CD4-positive, alpha-beta memory T cell (primary cell): ENCODE measurements around the gene FGFR4. TPM values are rescaled to one million over a fixed set of nuclear protein-coding genes. Genes with fewer than 3 reads are reported as not detected.

Experiments
- CTCF ChIA-PET: fragments of 350-600 bp; sonication (Branson Sonifier 250); formaldehyde crosslinking; loops from one replicate; lab custom pipeline; 2021; ENCODE audit warnings: inconsistent platforms; ENCODE audit not compliant: partially characterized antibody; lab: Charles Lee
- POLR2A ChIA-PET: fragments of 350-600 bp; sonication (Branson Sonifier 250); formaldehyde crosslinking; loops from one replicate; lab custom pipeline; 2021; ENCODE audit not compliant: partially characterized antibody; lab: Charles Lee
- DNase-seq, 5 donors: peaks; one replicate each; pipeline versions ENCODE4 v3.0.0 to v3.0.0-alpha.2; 2020 to 2022; ENCODE audit warnings: mixed read lengths in 1 of 5
- H3K27ac ChIP-seq: one replicate; pipeline ENCODE4 v1.7.0; 2013; ENCODE audit warnings: low read depth, low read length
- H3K27me3 ChIP-seq: 2 replicates; pipeline ENCODE4 v1.7.0; 2013; ENCODE audit warnings: mild to moderate bottlenecking, low read length, moderate library complexity; ENCODE audit not compliant: insufficient read depth
- H3K36me3 ChIP-seq: 2 replicates; pipeline ENCODE4 v1.7.0; 2013; ENCODE audit warnings: mild to moderate bottlenecking, low read length, moderate library complexity; ENCODE audit not compliant: insufficient read depth
- H3K4me1 ChIP-seq: 2 replicates; pipeline ENCODE4 v1.7.0; 2013; ENCODE audit warnings: mild to moderate bottlenecking, low read length, moderate library complexity; ENCODE audit not compliant: insufficient read depth
- H3K4me3 ChIP-seq, 2 donors: one replicate each; pipeline ENCODE4 v1.7.0; 2013; ENCODE audit warnings: low read length in 2 of 2, mild to moderate bottlenecking in 1 of 2
- H3K9me3 ChIP-seq, 2 donors: one replicate each; pipeline ENCODE4 v1.7.0; 2013; ENCODE audit warnings: low read length in 2 of 2, control low read depth in 1 of 2; ENCODE audit not compliant: control insufficient read depth in 1 of 2
- H3K27ac Mint-ChIP-seq, 7 donors: one replicate each; pipeline ENCODE4 v1.8.0; 2020 to 2021; ENCODE audit warnings: mixed read lengths in 7 of 7, mild to moderate bottlenecking in 6 of 7, inconsistent platforms in 3 of 7, moderate library complexity in 3 of 7
- H3K27me3 Mint-ChIP-seq, 2 donors: one replicate each; pipeline ENCODE4 v1.8.0; 2020 to 2021; ENCODE audit warnings: mixed read lengths in 2 of 2
- H3K36me3 Mint-ChIP-seq, 2 donors: one replicate each; pipeline ENCODE4 v1.8.0; 2020 to 2021; ENCODE audit warnings: mixed read lengths in 2 of 2, inconsistent platforms in 1 of 2, mild to moderate bottlenecking in 1 of 2
- H3K4me1 Mint-ChIP-seq, 4 donors: one replicate each; pipeline ENCODE4 v1.8.0; 2020 to 2021; ENCODE audit warnings: mixed read lengths in 4 of 4, mild to moderate bottlenecking in 1 of 4
- H3K4me3 Mint-ChIP-seq, 8 donors: one replicate each; pipeline ENCODE4 v1.8.0; 2020 to 2021; ENCODE audit warnings: mixed read lengths in 8 of 8, mild to moderate bottlenecking in 7 of 8, moderate library complexity in 6 of 8, inconsistent platforms in 3 of 8
- H3K9me3 Mint-ChIP-seq, 8 donors: one replicate each; pipeline ENCODE4 v1.8.0; 2020 to 2021; ENCODE audit warnings: mixed read lengths in 8 of 8, mild to moderate bottlenecking in 5 of 8, inconsistent platforms in 3 of 8, moderate library complexity in 1 of 8
- intact Hi-C: fragments of 100-400 bp; cut with micrococcal nuclease; formaldehyde crosslinking; loops from one replicate; pipeline ENCODE4 v1.15.1; 2023
- polyA plus RNA-seq, 2 donors: library from polyadenylated mRNA; unstranded; fragments of 300-500 nt; fragmentation: Illumina TruSeq; gene quantifications; one replicate each; pipeline ENCODE4 v1.2.3, GENCODE V29; 2021
- total RNA-seq, 2 experiments: library from RNA; stranded (reverse); gene quantifications; one replicate each; pipeline ENCODE4 v1.2.3, GENCODE V29; 2021

FGFR4 gene
- total and polyA plus RNA-seq, 4 experiments from 2014 or later, result 2.2 to 3.0 TPM; not detected in 2

GRCh38 chr5:177132136-177133095, 45.7 kb downstream of the FGFR4 start:
- intact Hi-C loops, result loop anchor here (1.0 to 5.0 kb wide), 3 partner anchors 18 to 325 kb away; partner anchors contain the start of genes PRELID1 and RAB24
- Histone ChIP-seq H3K36me3 (peaks cover 3% of the 10 kb centered on the region), H3K27me3 (no peaks in the 10 kb centered on the region), H3K9me3 (no peaks in the 10 kb centered on the region), H3K27ac (peak overlapping the region; percentile 66), H3K4me3 (peak overlapping the region in 1 of 2 donors; percentile 47), H3K4me1 (peaks cover 58% of the 10 kb centered on the region)
- Mint-ChIP-seq H3K36me3 (peaks cover 11 to 30% of the 10 kb centered on the region in 2 donors), H3K4me1 (peaks cover 39 to 71% (median 53%) of the 10 kb centered on the region in 4 donors), H3K27ac (peak overlapping the region in 6 of 7 donors; percentile 29 to 85 (median 68)), H3K4me3 (peak overlapping the region in 6 of 8 donors; percentile 24 to 76 (median 58)), H3K27me3 (no peaks in the 10 kb centered on the region), H3K9me3 (no peaks in the 10 kb centered on the region)
- ChIA-PET CTCF (interaction anchor here (9.8 kb wide), 1 partner anchor 20 kb away, joined by 80 read pairs; no protein-coding TSS in a partner anchor), POLR2A (interaction anchor here (0.6 to 7.0 kb wide), 11 partner anchors 8 to 1021 kb away, joined by 3 to 68 read pairs (median 7); partner anchors contain the start of genes LMAN2, NHP2, PRELID1 and RAB24)
- peak in 3 of 5 donors; percentile 59 to 67 (median 65) for DNase-seq

- Histone ChIP-seq H3K9me3 (no peaks in the 10 kb centered on the region), H3K36me3 (peaks cover 4% of the 10 kb centered on the region), H3K4me3 (peak within 1 kb of the TSS; percentile 20 to 67), H3K27ac (peak within 1 kb of the TSS; percentile 66), H3K27me3 (no peaks in the 10 kb centered on the region), H3K4me1 (peaks cover 63% of the 10 kb centered on the region)
- H3K27me3 Mint-ChIP-seq, result no peaks in the 10 kb centered on the region
- peak within 1 kb of the TSS; percentile 85 to 90 (median 87) for H3K4me3 Mint-ChIP-seq
- H3K27ac Mint-ChIP-seq, result peak within 1 kb of the TSS; percentile 82 to 94 (median 92)
- H3K9me3 Mint-ChIP-seq, result no peaks in the 10 kb centered on the region
- intact Hi-C loops, result loop anchor here (1.0 to 5.0 kb wide), 3 partner anchors 19 to 324 kb away; partner anchors contain the start of genes PRELID1 and RAB24
- ChIA-PET POLR2A (interaction anchor here (0.6 to 7.0 kb wide), 19 partner anchors 9 to 1020 kb away, joined by 3 to 68 read pairs (median 5); partner anchors contain the start of genes LMAN2, NHP2, PRELID1 and RAB24), CTCF (interaction anchor here (1.3 to 9.8 kb wide), 2 partner anchors 11 to 21 kb away, joined by 4 to 80 read pairs; no protein-coding TSS in a partner anchor)
- H3K4me1 Mint-ChIP-seq, result peaks cover 36 to 73% (median 52%) of the 10 kb centered on the region in 4 donors
- H3K36me3 Mint-ChIP-seq, result peaks cover 11 to 32% of the 10 kb centered on the region in 2 donors
- DNase-seq, result peak; percentile 90 to 93 (median 92)
These were observed 46.6 kb downstream of the FGFR4 start, which contains the start of gene NSD1 for GRCh38 chr5:177133096-177133852. NSD1 (plus strand) TSS chr5:177133773; CDS start chr5:177135104, 1,331 bp downstream.

- intact Hi-C loops, result loop anchor here (1.0 to 5.0 kb wide), 4 partner anchors 20 to 323 kb away; partner anchors contain the start of genes PRELID1 and RAB24
- H3K27ac ChIP-seq, result peak overlapping the region; percentile 52
- Mint-ChIP-seq H3K9me3 (no peaks in the 10 kb centered on the region), H3K4me1 (peaks cover 28 to 65% (median 44%) of the 10 kb centered on the region in 4 donors), H3K36me3 (peaks cover 11 to 32% of the 10 kb centered on the region in 2 donors), H3K27me3 (no peaks in the 10 kb centered on the region), H3K27ac (peak overlapping the region; percentile 82 to 94 (median 92)), H3K4me3 (peak overlapping the region; percentile 85 to 90 (median 87))
- ChIA-PET CTCF (interaction anchor here (1.3 to 9.8 kb wide), 2 partner anchors 10 to 21 kb away, joined by 4 to 80 read pairs; no protein-coding TSS in a partner anchor), POLR2A (interaction anchor here (0.5 to 7.0 kb wide), 20 partner anchors 10 to 1099 kb away, joined by 3 to 68 read pairs (median 4); partner anchors contain the start of genes NHP2, PHYKPL, PRELID1 and RAB24)
- H3K36me3 ChIP-seq, result peaks cover 4% of the 10 kb centered on the region
- no peaks in the 10 kb centered on the region for H3K9me3 ChIP-seq
- DNase-seq, result peak; percentile 41 to 68 (median 60)
- H3K27me3 ChIP-seq, result no peaks in the 10 kb centered on the region
- peak overlapping the region; percentile 20 to 67 for H3K4me3 ChIP-seq
- H3K4me1 ChIP-seq, result peaks cover 58% of the 10 kb centered on the region
These were observed 47.4 kb downstream of the FGFR4 start for GRCh38 chr5:177133853-177134696.

- Mint-ChIP-seq H3K4me1 (peaks cover 25 to 61% (median 42%) of the 10 kb centered on the region in 4 donors), H3K4me3 (peak overlapping the region; percentile 85 to 90 (median 87)), H3K9me3 (no peaks in the 10 kb centered on the region), H3K27ac (peak overlapping the region; percentile 82 to 94 (median 92)), H3K36me3 (peaks cover 12 to 35% of the 10 kb centered on the region in 2 donors), H3K27me3 (no peaks in the 10 kb centered on the region)
- Histone ChIP-seq H3K27ac (peak overlapping the region; percentile 52), H3K36me3 (peaks cover 4% of the 10 kb centered on the region), H3K27me3 (no peaks in the 10 kb centered on the region), H3K4me1 (peaks cover 57% of the 10 kb centered on the region), H3K9me3 (no peaks in the 10 kb centered on the region), H3K4me3 (peak overlapping the region; percentile 20 to 67)
- ChIA-PET POLR2A (interaction anchor here (0.9 to 7.0 kb wide), 13 partner anchors 10 to 1098 kb away, joined by 3 to 68 read pairs (median 5); partner anchors contain the start of genes PHYKPL, PRELID1, RAB24 and ZNF346), CTCF (interaction anchor here (1.3 to 9.8 kb wide), 2 partner anchors 9 to 22 kb away, joined by 4 to 80 read pairs; no protein-coding TSS in a partner anchor)
- no peak for DNase-seq
- intact Hi-C loops, result loop anchor here (1.0 to 5.0 kb wide), 3 partner anchors 168 to 323 kb away; partner anchors contain the start of genes PRELID1 and RAB24
These were observed 48.0 kb downstream of the FGFR4 start for GRCh38 chr5:177134697-177135225.

GRCh38 chr5:177140312-177140711, 53.6 kb downstream of the FGFR4 start:
- Mint-ChIP-seq H3K4me3 (peak overlapping the region in 4 of 8 donors; percentile 2 to 39 (median 35)), H3K27me3 (no peaks in the 10 kb centered on the region), H3K36me3 (peaks cover 35 to 65% of the 10 kb centered on the region in 2 donors), H3K9me3 (no peaks in the 10 kb centered on the region), H3K27ac (peak overlapping the region in 5 of 7 donors; percentile 2 to 53 (median 20)), H3K4me1 (peaks cover 39 to 65% (median 51%) of the 10 kb centered on the region in 4 donors)
- no peak overlapping the region for H3K27ac ChIP-seq
- POLR2A ChIA-PET, result no interaction called here
- CTCF ChIA-PET, result interaction anchor here (0.6 to 1.9 kb wide), 5 partner anchors 26 to 181 kb away, joined by 3 to 6 read pairs (median 4); no protein-coding TSS in a partner anchor
- no peaks in the 10 kb centered on the region for H3K9me3 ChIP-seq
- intact Hi-C loops, result no loop called here
- no peak overlapping the region for H3K4me3 ChIP-seq
- no peaks in the 10 kb centered on the region for H3K27me3 ChIP-seq
- H3K4me1 ChIP-seq, result peaks cover 67% of the 10 kb centered on the region
- peaks cover 9% of the 10 kb centered on the region for H3K36me3 ChIP-seq
- DNase-seq, result no peak
